NCI-H2196 (cell line): Measurements from ENCODE around the gene ILKAP.
A peak's percentile ranks its signal among the peaks of the same experiment; 100 is the strongest.

Experiments
- DNase-seq: peaks from one replicate; lab custom pipeline; 2025; ENCODE audit not compliant: unreplicated experiment; lab: John Stamatoyannopoulos, UW

Gene ILKAP

GRCh38 chr2:238237431-238238135, 34.1 kb upstream of the ILKAP start:
- no peak for DNase-seq

- DNase-seq = no peak
Observed at GRCh38 chr2:238236571-238236970, 33.1 kb upstream of the ILKAP start.

DNA sequence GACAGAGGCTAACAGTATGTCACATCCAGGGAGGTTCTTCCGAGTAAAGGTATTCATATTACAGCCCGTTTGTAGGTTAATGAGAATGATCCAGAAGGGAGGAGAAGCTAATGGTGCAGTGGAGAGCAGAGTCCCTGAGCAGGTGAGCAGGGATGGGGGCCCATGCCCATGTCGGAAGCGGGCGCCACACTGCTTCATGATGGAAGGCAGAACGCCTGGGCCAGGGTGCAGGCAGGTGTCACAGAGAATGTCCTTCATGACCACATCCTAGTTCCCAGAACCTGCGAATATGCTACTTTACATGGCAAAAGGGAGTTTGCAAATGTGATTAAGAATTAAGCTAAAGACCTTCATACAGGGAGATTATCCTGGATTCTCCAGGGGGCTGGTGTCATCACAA, 32.4 kb upstream of the ILKAP start:
- DNase-seq = no peak

- DNase-seq = peak; percentile 26
Observed at GRCh38 chr2:238235331-238235732, 31.8 kb upstream of the ILKAP start.

- DNase-seq = no peak
Observed at GRCh38 chr2:238233625-238234024, 30.1 kb upstream of the ILKAP start.

DNA sequence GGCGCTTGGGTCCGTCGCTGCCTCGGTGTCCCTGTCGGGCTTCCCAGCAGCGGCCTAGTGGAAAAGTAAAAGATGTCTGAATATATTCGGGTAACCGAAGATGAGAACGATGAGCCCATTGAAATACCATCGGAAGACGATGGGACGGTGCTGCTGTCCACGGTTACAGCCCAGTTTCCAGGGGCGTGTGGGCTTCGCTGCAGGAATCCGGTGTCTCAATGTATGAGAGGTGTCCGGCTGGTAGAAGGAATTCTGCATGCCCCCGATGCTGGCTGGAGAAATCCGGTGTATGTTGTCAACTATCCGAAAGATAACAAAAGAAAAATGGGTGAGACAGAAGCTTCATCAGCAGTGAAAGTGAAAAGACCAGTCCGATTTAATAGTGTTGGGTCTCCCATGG, 28.3 kb upstream of the ILKAP start:
- no peak for DNase-seq

GRCh38 chr2:238231251-238231793, 27.8 kb upstream of the ILKAP start:
- no peak for DNase-seq

DNA sequence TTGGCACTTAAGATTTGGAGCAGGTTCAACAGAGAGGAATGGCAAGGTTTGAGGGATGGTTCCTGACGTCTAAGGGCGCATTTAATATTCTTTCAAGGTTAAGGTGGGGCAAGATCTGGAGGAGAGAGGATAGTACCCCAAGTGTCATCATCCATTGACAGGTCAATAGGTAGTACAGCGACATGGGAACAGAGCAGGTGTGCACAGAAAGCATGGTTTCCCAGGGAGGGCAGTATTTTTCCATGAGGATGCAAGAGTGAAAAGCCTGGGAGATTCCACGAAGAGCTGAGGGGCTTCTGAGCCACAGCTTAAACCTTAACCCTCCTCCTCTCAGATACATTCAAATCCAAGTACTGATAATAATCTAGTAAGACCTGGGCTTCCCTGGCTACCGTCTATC, 27.2 kb upstream of the ILKAP start:
- no peak for DNase-seq

- DNase-seq = no peak
Observed at GRCh38 chr2:238228700-238229099, 25.2 kb upstream of the ILKAP start.

DNA sequence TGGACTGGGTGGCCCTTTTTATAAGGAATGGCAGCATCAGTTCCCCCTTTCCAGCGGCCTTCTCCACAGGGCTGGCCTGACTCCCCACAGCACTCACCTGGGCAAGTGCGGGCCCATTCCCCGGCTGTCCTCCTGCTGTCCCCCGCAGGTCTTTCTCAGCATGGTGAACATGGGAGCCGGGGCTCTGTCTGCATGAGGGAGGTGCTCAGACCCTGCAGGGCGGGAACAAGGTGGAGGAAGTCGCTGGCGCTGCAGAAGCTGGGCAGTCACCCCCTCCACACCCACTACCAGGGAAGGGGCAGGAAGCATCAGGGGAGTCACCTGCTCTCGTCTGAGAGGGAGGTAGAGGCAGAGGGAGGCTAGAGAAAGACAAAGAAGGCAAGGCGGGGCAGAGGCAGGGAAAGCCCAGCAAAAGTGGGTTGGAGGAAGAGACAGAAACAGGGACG, 24.1 kb upstream of the ILKAP start:
- DNase-seq = no peak

GRCh38 chr2:238226698-238227586, 23.4 kb upstream of the ILKAP start:
- no peak for DNase-seq

GRCh38 chr2:238225911-238226697, 22.6 kb upstream of the ILKAP start:
- DNase-seq = no peak

DNA sequence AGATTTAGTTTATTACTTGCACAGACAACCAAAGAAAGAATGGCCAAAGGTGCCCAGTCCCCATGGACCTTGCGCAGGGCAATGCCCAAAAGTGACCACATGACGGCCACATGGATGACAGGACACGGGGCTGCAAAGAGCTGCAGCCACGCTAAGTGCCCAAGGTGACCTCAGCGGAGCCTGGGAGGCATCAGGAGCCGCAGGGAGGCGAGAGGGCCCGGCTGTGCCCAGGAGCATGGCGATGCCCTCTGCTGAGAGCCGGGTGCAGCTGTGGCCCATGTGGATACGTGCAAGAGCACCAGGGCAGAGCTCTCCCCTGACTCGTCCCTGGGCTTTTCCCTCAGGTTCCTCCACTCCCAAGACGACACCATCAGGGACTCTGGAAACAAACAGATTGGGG, 21.6 kb upstream of the ILKAP start:
- DNase-seq = no peak

DNA sequence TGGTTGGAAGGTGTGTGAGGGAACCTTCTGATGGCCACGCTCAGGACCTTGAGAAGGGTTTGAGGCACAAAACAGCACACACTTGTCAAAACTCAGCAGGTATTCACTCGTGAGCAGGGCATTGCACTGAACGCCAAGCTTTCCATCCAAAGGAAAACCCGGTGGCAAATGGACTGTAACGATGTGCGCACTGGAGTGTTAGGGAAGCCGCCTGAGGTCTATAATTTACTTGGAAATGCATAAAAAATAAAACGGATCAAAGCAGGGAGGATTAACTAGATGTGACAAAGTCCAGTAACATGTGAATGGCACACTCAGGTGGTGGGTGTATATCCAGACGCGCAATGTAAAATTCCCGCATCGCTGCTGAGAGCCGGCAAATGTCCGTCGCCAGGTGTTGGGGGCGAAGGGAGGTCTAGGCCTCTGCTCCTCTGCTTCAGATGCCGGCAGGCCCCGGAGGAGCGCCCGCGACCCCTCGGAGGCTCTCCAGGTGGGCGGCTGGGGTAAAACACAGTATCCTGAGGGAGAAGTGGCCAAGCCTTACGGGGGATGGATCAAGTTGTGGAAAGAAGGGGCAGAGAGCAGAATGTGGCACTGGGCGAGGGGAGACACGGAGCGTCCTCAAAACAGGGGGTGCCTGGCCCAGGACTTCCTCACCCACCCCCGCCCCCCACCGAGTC, 21.0 kb upstream of the ILKAP start:
- DNase-seq = no peak

DNA sequence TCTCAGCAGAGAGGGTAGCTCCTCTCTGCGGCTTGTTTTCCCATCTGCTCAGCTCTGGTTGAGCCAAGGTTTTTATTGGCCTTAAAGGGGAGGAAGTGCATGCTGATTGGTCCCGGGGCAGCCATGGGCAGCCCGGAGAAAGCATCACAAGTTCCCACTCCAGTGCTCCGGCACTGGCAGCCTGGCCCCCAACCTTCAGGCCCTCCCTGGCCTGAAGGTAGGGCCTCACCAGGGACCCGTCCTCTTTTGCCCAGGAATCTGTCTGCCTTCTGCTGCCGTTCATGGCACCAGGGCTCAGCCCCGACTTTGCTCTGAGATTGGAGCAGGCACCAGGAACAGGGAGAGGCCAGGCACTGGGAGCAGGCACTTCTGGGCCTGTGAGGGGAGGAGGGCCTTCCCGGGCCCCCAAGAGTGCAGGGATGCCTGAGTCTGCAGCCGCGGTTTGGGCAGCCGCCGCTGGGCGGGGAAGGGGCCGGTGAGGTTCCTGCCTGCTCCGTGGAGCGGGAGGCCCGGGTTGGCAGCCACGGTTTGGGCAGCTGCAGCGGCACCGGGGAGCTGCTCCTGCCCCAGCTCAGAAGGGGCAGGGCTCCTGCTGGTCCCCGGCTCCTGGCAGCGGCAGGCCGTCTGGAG, 17.5 kb upstream of the ILKAP start:
- no peak for DNase-seq

DNA sequence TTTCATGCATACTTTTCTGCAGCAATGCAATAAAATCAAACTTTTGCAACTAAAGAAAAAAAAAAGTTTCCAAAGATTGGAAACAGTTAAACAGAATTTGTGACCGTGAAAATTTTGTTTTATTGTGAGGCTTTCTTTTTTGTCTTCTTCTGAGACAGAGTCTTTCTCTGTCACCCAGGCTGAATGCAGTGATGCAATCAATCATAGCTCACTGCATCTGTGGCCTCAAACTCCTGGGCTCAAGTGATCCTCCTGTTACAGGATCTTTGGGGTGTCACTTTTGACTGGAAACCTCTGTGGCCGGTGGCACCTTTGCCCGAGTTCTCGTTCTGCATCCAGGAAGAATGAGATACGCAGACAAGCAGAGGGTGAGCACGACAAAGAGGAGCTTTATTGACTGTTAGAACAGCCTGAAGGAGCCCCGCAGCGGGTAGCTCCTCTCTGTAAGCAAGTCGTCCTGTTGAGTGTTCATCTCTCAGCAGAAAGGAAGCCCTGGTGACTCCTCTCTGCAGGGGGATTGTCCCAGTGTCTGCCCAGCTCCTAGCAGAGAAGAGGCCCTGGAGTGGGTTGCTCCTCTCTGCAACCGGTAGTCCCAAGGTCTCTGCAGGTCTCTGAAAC, 16.9 kb upstream of the ILKAP start:
- no peak for DNase-seq

DNA sequence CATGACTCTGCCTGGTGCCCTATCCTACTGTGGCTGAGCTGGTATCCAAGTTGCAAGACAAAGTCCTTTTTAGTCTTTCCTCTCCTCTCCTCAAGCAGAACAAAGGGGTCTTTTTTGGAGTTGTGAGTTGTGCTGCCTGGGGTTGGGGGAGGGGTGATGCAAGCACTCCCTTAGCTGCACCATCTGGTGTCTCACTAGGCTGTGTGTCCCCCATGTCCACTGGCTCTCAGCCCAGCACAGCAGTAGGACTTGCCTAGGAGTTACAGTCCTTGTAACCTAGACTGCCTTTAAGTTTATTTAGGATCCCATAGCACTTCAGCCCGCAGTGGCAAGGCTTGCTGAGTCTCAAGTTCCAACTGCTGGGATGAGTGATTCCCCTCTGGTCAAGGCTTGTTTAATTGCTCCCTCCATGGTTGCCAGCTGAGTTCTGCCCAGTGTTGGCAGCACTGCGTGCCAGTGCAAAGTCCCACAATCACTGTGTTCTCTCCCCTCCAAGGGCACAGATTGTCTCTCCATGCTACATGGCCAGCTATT, 13.2 kb upstream of the ILKAP start:
- DNase-seq = peak; percentile 83

DNA sequence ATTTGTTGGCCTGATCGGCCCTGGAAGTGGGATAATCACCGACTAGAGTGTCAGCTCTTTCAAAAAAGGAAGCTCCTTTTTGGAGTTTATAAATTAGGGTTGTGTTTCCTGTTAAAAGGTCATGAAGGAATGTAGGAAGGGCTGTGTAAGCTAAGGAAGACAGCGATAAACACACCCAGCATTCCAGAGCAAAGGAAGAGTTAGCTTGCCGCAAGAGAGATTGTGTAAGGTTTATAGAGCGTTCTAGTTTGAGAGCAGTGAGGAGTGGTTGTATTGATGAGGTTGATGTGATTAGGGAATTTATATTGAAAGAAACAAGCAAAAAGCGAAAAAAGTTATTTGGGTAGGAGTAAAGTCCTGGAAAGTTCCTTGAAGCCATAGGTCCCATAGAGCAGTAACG, 3.5 kb upstream of the ILKAP start:
- DNase-seq = no peak

- DNase-seq = no peak
Observed at GRCh38 chr2:238203973-238204683, 633 bp upstream of the ILKAP start.
